PFSK-1 (cell line): Measurements from ENCODE around the gene MAGI2.

Experiments used
- POLR2AphosphoS5 ChIP-seq: IDR thresholded peaks from 2 replicates; pipeline ENCODE4 v1.6.1; 2012; ENCODE audit warnings: low read depth, mild to moderate bottlenecking, control low read depth, low read length, moderate library complexity
- REST ChIP-seq, 2 experiments: IDR thresholded peaks; 2 replicates each; pipeline versions ENCODE4 v1.6.1 to v1.8.0; 2011 to 2012; ENCODE audit warnings: low read depth in 2 of 2, low read length in 2 of 2, control low read depth in 1 of 2, inconsistent platforms in 1 of 2, mild to moderate bottlenecking in 1 of 2, moderate library complexity in 1 of 2; ENCODE audit not compliant: insufficient read depth in 1 of 2
- SIN3A ChIP-seq: IDR thresholded peaks from 2 replicates; pipeline ENCODE4 v1.6.1; 2012; ENCODE audit warnings: mild to moderate bottlenecking, low read length, moderate library complexity, borderline replicate concordance; ENCODE audit not compliant: insufficient read depth
- TAF1 ChIP-seq: IDR thresholded peaks from 2 replicates; pipeline ENCODE4 v1.6.1; 2012; ENCODE audit warnings: low read length, control low read depth, borderline replicate concordance; ENCODE audit not compliant: insufficient read depth

DNA sequence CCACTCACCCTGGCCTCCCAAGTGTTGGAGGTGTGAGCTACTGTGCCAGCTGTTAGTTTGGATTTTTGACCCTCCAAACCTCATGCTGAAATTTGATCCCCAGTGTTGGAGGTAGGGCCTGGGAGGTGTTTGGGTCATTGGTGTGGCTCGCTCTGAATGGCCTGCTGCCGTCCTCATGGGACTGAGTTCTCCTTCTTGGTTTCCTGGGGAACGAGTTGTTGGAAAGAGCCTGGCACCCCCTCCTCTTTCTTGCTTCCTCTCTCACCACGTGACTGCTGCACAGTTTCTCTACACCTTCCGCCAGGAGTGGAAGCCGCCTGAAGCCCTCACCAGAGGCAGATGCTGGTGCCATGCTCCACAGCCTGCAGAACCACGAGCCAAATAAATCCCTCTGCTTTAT lies 1401.4 kb downstream of the MAGI2 start:
- TF ChIP-seq SIN3A, result no peak
- TF ChIP-seq POLR2AphosphoS5, result no peak
- no peak for TF ChIP-seq TAF1
- TF ChIP-seq REST (IDR thresholded peaks at IDR 0.05; ENCODE audit: insufficient read depth in 1 of 2, low read depth in 2 of 2, low read length in 2 of 2), result no peak
